ENCODE measurements around the gene ARFIP1. TPM values are rescaled to one million over a fixed set of nuclear protein-coding genes. Genes with fewer than 3 reads are reported as not detected.

Gene ARFIP1
- total RNA-seq, 1 experiment from 2014 or later = 41.6 TPM

GRCh38 chr4:152938237-152938947 lies 158.6 kb downstream of the ARFIP1 start:
- DNase-seq (ENCODE audit: low read depth) = peak; percentile 5

- DNase-seq (ENCODE audit: low read depth) = no peak
These were observed 159.9 kb downstream of the ARFIP1 start for GRCh38 chr4:152939621-152940020.

- no peak for DNase-seq (ENCODE audit: low read depth)
These were observed 160.7 kb downstream of the ARFIP1 start for GRCh38 chr4:152940461-152940860.

- no peak for DNase-seq (ENCODE audit: low read depth)
These were observed 161.7 kb downstream of the ARFIP1 start for GRCh38 chr4:152941411-152941810.

GRCh38 chr4:152942346-152942745 lies 162.6 kb downstream of the ARFIP1 start:
- no peak for DNase-seq (ENCODE audit: low read depth)

- no peak for DNase-seq (ENCODE audit: low read depth)
These were observed 163.9 kb downstream of the ARFIP1 start for GRCh38 chr4:152943672-152944071.

- DNase-seq (ENCODE audit: low read depth) = no peak
These were observed 165.0 kb downstream of the ARFIP1 start for GRCh38 chr4:152944666-152945320.

GRCh38 chr4:152945639-152946038 lies 165.9 kb downstream of the ARFIP1 start:
- no peak for DNase-seq (ENCODE audit: low read depth)

GRCh38 chr4:152946446-152946845 lies 166.7 kb downstream of the ARFIP1 start:
- no peak for DNase-seq (ENCODE audit: low read depth)

GRCh38 chr4:152947311-152947710 lies 167.6 kb downstream of the ARFIP1 start:
- no peak for DNase-seq (ENCODE audit: low read depth)

GRCh38 chr4:152949930-152950329 lies 170.2 kb downstream of the ARFIP1 start:
- no peak for DNase-seq (ENCODE audit: low read depth)

GRCh38 chr4:152950402-152951274 lies 170.9 kb downstream of the ARFIP1 start:
- DNase-seq (ENCODE audit: low read depth) = no peak

- no peak for DNase-seq (ENCODE audit: low read depth)
These were observed 171.6 kb downstream of the ARFIP1 start for GRCh38 chr4:152951348-152951747.

- DNase-seq (ENCODE audit: low read depth) = peak; percentile 19
These were observed 173.8 kb downstream of the ARFIP1 start for GRCh38 chr4:152953514-152953913.

GRCh38 chr4:152954741-152955140 lies 175.0 kb downstream of the ARFIP1 start:
- no peak for DNase-seq (ENCODE audit: low read depth)

- DNase-seq (ENCODE audit: low read depth) = no peak
These were observed 176.4 kb downstream of the ARFIP1 start for GRCh38 chr4:152956147-152956546.

GRCh38 chr4:152956650-152957436 lies 177.1 kb downstream of the ARFIP1 start:
- DNase-seq (ENCODE audit: low read depth) = no peak

GRCh38 chr4:152957437-152958171 lies 177.8 kb downstream of the ARFIP1 start:
- DNase-seq (ENCODE audit: low read depth) = no peak

- DNase-seq (ENCODE audit: low read depth) = no peak
These were observed 179.3 kb downstream of the ARFIP1 start for GRCh38 chr4:152959080-152959479.

GRCh38 chr4:152960082-152960481 lies 180.3 kb downstream of the ARFIP1 start:
- no peak for DNase-seq (ENCODE audit: low read depth)
